Fibroblast of lung (primary cell): Measurements from ENCODE around the gene PPP1R13B. TPM values are rescaled to one million over a fixed set of nuclear protein-coding genes. Genes with fewer than 3 reads are reported as not detected.

Source experiments
- DNase-seq, 2 donors: peaks; one replicate each; pipeline versions ENCODE4 v3.0.0 to v3.0.0-alpha.2; 2010; ENCODE audit warnings: low read depth in 2 of 2
- H2AFZ ChIP-seq: 2 replicates; pipeline ENCODE4 v1.5.1; 2012; ENCODE audit warnings: low read length, control low read depth, inconsistent platforms
- H3K27ac ChIP-seq: 2 replicates; pipeline ENCODE4 v1.5.1; 2011; ENCODE audit warnings: low read length, control low read depth; ENCODE audit not compliant: insufficient read depth
- H3K27me3 ChIP-seq: 2 replicates; pipeline ENCODE4 v1.5.1; 2011; ENCODE audit warnings: mild to moderate bottlenecking, low read length; ENCODE audit not compliant: control insufficient read depth, insufficient read depth
- H3K36me3 ChIP-seq: 2 replicates; pipeline ENCODE4 v1.5.1; 2011; ENCODE audit warnings: low read length; ENCODE audit not compliant: control insufficient read depth, insufficient read depth
- H3K4me1 ChIP-seq: 2 replicates; pipeline ENCODE4 v1.5.1; 2011; ENCODE audit warnings: low read length; ENCODE audit not compliant: control insufficient read depth, insufficient read depth; ENCODE audit errors: extremely low read depth
- H3K4me2 ChIP-seq: 2 replicates; pipeline ENCODE4 v1.5.1; 2011; ENCODE audit warnings: low read length, control low read depth; ENCODE audit not compliant: insufficient read depth; ENCODE audit errors: extremely low read depth
- H3K4me3 ChIP-seq, 4 experiments: fragments of 200-600 bp in 1 of 4; sonication (generic) in 1 of 4; replicated peaks in 1 of 4; 2 replicates each; pipeline ENCODE4 v1.5.1; 2011 to 2016; ENCODE audit warnings: low read length in 4 of 4, low read depth in 3 of 4, mild to moderate bottlenecking in 3 of 4, control low read depth in 2 of 4, inconsistent platforms in 1 of 4, mixed read lengths in 1 of 4; ENCODE audit not compliant: insufficient read depth in 1 of 4; ENCODE audit errors: control extremely low read depth in 1 of 4
- H3K79me2 ChIP-seq: 2 replicates; pipeline ENCODE4 v1.5.1; 2012; ENCODE audit warnings: mild to moderate bottlenecking, low read length, inconsistent platforms; ENCODE audit not compliant: control insufficient read depth, insufficient read depth
- H3K9ac ChIP-seq: 2 replicates; pipeline ENCODE4 v1.5.1; 2011; ENCODE audit warnings: mild to moderate bottlenecking, low read length, control low read depth; ENCODE audit not compliant: insufficient read depth
- H3K9me3 ChIP-seq: 2 replicates; pipeline ENCODE4 v1.5.1; 2012; ENCODE audit warnings: low read depth, low read length; ENCODE audit not compliant: control insufficient read depth, insufficient read depth
- H4K20me1 ChIP-seq: 2 replicates; pipeline ENCODE4 v1.5.1; 2011; ENCODE audit warnings: low read length; ENCODE audit not compliant: control insufficient read depth, insufficient read depth; ENCODE audit errors: extremely low read depth
- CTCF ChIP-seq, 2 donors: IDR thresholded peaks in 1 of 2; conservative IDR thresholded peaks in 1 of 2; 1 replicate in 1 of 2; 2 replicates in 1 of 2; pipeline ENCODE4 v1.5.1; 2011 to 2012; ENCODE audit warnings: low read length in 2 of 2, control low read depth in 1 of 2, inconsistent platforms in 1 of 2, low read depth in 1 of 2, mild to moderate bottlenecking in 1 of 2
- EZH2 ChIP-seq: IDR thresholded peaks from 2 replicates; pipeline ENCODE4 v1.5.1; 2012; ENCODE audit warnings: low read length, control low read depth, mild to moderate bottlenecking; ENCODE audit errors: missing control alignments
- polyA plus RNA-seq, 2 donors: library from polyadenylated mRNA; depleted of rRNA in 1 of 2; stranded (reverse) in 1 of 2; unstranded in 1 of 2; fragments of >200 nt; gene quantifications; 2 replicates each; pipeline ENCODE4 v1.2.1, GENCODE V29; 2011 to 2012; ENCODE audit warnings: missing spikeins in 1 of 2
- total RNA-seq: library from RNA; depleted of rRNA; stranded (reverse); fragments of >200 nt; gene quantifications from 2 replicates; pipeline ENCODE4 v1.2.1, GENCODE V29; 2014

PPP1R13B gene
- total and polyA plus RNA-seq, 2 donors (not counting 1 experiment from before 2014, with no cell fraction given) = 2.0 to 2.7 TPM

GRCh38 chr14:103705504-103706284, 141.7 kb downstream of the PPP1R13B start:
- no peaks in the 10 kb centered on the region for H3K27me3 ChIP-seq
- no peak overlapping the region for H2AFZ ChIP-seq
- H3K4me2 ChIP-seq = no peak overlapping the region
- H4K20me1 ChIP-seq = no peaks in the 10 kb centered on the region
- H3K79me2 ChIP-seq = no peaks in the 10 kb centered on the region
- H3K9ac ChIP-seq = no peak overlapping the region
- DNase-seq = no peak
- no peak overlapping the region for H3K27ac ChIP-seq
- H3K4me1 ChIP-seq = no peaks in the 10 kb centered on the region
- no peak overlapping the region for H3K4me3 ChIP-seq
- peaks cover 46% of the 10 kb centered on the region for H3K36me3 ChIP-seq
- no peak for TF ChIP-seq CTCF (conservative IDR thresholded peaks at IDR 0.05 in 1 of 2, IDR thresholded peaks at IDR 0.05 in 1 of 2; ENCODE audit: low read depth in 1 of 2, low read length in 2 of 2)
- no peak for TF ChIP-seq EZH2
- no peaks in the 10 kb centered on the region for H3K9me3 ChIP-seq

- no peaks in the 10 kb centered on the region for H3K27me3 ChIP-seq
- DNase-seq = no peak
- H3K9me3 ChIP-seq = no peaks in the 10 kb centered on the region
- TF ChIP-seq CTCF (conservative IDR thresholded peaks at IDR 0.05 in 1 of 2, IDR thresholded peaks at IDR 0.05 in 1 of 2; ENCODE audit: low read depth in 1 of 2, low read length in 2 of 2) (no peak), EZH2 (no peak)
- peaks cover under 1% of the 10 kb centered on the region for H3K79me2 ChIP-seq
- no peak overlapping the region for H3K9ac ChIP-seq
- no peaks in the 10 kb centered on the region for H4K20me1 ChIP-seq
- H3K4me3 ChIP-seq = no peak overlapping the region
- H2AFZ ChIP-seq = no peak overlapping the region
- H3K27ac ChIP-seq = no peak overlapping the region
- peaks cover 50% of the 10 kb centered on the region for H3K36me3 ChIP-seq
- H3K4me1 ChIP-seq = no peaks in the 10 kb centered on the region
- no peak overlapping the region for H3K4me2 ChIP-seq
These were observed 142.3 kb downstream of the PPP1R13B start for GRCh38 chr14:103705118-103705503.

- Histone ChIP-seq H3K36me3 (peaks cover 54% of the 10 kb centered on the region), H3K79me2 (peaks cover 4% of the 10 kb centered on the region), H3K4me3 (no peak overlapping the region), H3K9me3 (no peaks in the 10 kb centered on the region), H3K4me2 (no peak overlapping the region), H3K27me3 (no peaks in the 10 kb centered on the region), H2AFZ (no peak overlapping the region), H3K4me1 (no peaks in the 10 kb centered on the region), H4K20me1 (no peaks in the 10 kb centered on the region), H3K9ac (no peak overlapping the region), H3K27ac (no peak overlapping the region)
- no peak for TF ChIP-seq CTCF (conservative IDR thresholded peaks at IDR 0.05 in 1 of 2, IDR thresholded peaks at IDR 0.05 in 1 of 2; ENCODE audit: low read depth in 1 of 2, low read length in 2 of 2)
- TF ChIP-seq EZH2 = no peak
- DNase-seq = no peak
These were observed 142.7 kb downstream of the PPP1R13B start for GRCh38 chr14:103704708-103705107.
